WTC11 (cell line): ENCODE data around the gene CDX4.

Experiments
- ATF1 ChIP-seq: sonication (generic); formaldehyde crosslinking; IDR thresholded peaks from 2 replicates; pipeline ENCODE4 v1.8.1; 2023; ENCODE audit warnings: mild to moderate bottlenecking, moderate library complexity, missing genetic modification reagents
- E2F4 ChIP-seq: sonication (generic); formaldehyde crosslinking; IDR thresholded peaks from 2 replicates; pipeline ENCODE4 v1.8.1; 2022; ENCODE audit warnings: low read depth, mild to moderate bottlenecking, moderate library complexity, missing genetic modification reagents, borderline replicate concordance
- E2F5 ChIP-seq: sonication (generic); formaldehyde crosslinking; IDR thresholded peaks from 2 replicates; pipeline ENCODE4 v1.8.1; 2022; ENCODE audit warnings: mild to moderate bottlenecking, moderate library complexity, missing genetic modification reagents
- FOXP1 ChIP-seq: sonication (generic); formaldehyde crosslinking; IDR thresholded peaks from 2 replicates; pipeline ENCODE4 v1.8.0; 2022; ENCODE audit warnings: missing genetic modification reagents, mild to moderate bottlenecking, moderate library complexity, borderline replicate concordance
- FOXP4 ChIP-seq: sonication (generic); formaldehyde crosslinking; IDR thresholded peaks from 2 replicates; pipeline ENCODE4 v1.8.0; 2022; ENCODE audit warnings: mild to moderate bottlenecking, missing genetic modification reagents
- JUN ChIP-seq: sonication (generic); formaldehyde crosslinking; IDR thresholded peaks from 2 replicates; pipeline ENCODE4 v1.8.0; 2023; ENCODE audit warnings: mild to moderate bottlenecking, missing genetic modification reagents
- NFYB ChIP-seq: sonication (generic); formaldehyde crosslinking; conservative IDR thresholded peaks from 2 replicates; pipeline ENCODE4 v1.8.0; 2022; ENCODE audit warnings: low read depth, missing genetic modification reagents
- PREB ChIP-seq: sonication (generic); formaldehyde crosslinking; IDR thresholded peaks from 2 replicates; pipeline ENCODE4 v1.8.1; 2022; ENCODE audit warnings: mild to moderate bottlenecking, missing genetic modification reagents, moderate library complexity, borderline replicate concordance
- PRRX2 ChIP-seq: fragments of 250-450 bp; sonication (Bioruptor Pico); IDR thresholded peaks from 2 replicates; pipeline ENCODE4 v1.8.0; 2021; ENCODE audit warnings: mild to moderate bottlenecking
- ZMAT4 ChIP-seq: fragments of 250-450 bp; sonication (Bioruptor Pico); IDR thresholded peaks from 2 replicates; pipeline ENCODE4 v1.9.0; 2021; ENCODE audit warnings: mild to moderate bottlenecking
- ZNF263 ChIP-seq: sonication (generic); formaldehyde crosslinking; IDR thresholded peaks from 2 replicates; pipeline ENCODE4 v1.8.1; 2022; ENCODE audit warnings: low read depth, mild to moderate bottlenecking, moderate library complexity, missing genetic modification reagents
- ZNF423 ChIP-seq: fragments of 250-450 bp; sonication (Bioruptor Pico); IDR thresholded peaks from 2 replicates; pipeline ENCODE4 v2.1.2; 2022; ENCODE audit warnings: mild to moderate bottlenecking, moderate library complexity
- TF ChIP-seq, protein P1 (sequence below): fragments of 200-600 bp; IDR thresholded peaks from 2 replicates; pipeline ENCODE4 v1.8.0; 2022; ENCODE audit warnings: antibody characterized with exemption
- TF ChIP-seq, protein P2 (sequence below): sonication (generic); formaldehyde crosslinking; IDR thresholded peaks from 2 replicates; pipeline ENCODE4 v1.8.1; 2023; ENCODE audit warnings: mild to moderate bottlenecking, missing genetic modification reagents

DNA sequence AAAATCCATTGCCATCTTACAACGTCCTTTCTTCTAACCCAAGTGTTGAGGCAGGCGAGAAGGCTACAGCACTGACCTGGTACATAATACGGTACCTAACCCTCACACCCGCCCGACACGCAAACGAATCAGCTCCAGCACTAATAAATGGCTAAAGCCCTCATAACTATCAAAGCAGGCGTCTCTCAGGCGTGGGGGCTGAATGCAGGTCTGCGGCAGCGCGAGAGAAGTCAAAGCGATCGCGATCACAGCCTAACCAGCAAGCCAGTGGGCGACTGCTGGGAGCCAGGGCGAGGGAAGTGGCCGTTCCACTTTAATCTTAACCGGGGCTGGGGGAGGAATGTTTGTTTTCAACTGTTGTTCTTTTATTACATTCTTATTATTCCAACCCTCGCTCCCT, 1.5 kb downstream of the CDX4 start:
- TF ChIP-seq, protein P1, sequence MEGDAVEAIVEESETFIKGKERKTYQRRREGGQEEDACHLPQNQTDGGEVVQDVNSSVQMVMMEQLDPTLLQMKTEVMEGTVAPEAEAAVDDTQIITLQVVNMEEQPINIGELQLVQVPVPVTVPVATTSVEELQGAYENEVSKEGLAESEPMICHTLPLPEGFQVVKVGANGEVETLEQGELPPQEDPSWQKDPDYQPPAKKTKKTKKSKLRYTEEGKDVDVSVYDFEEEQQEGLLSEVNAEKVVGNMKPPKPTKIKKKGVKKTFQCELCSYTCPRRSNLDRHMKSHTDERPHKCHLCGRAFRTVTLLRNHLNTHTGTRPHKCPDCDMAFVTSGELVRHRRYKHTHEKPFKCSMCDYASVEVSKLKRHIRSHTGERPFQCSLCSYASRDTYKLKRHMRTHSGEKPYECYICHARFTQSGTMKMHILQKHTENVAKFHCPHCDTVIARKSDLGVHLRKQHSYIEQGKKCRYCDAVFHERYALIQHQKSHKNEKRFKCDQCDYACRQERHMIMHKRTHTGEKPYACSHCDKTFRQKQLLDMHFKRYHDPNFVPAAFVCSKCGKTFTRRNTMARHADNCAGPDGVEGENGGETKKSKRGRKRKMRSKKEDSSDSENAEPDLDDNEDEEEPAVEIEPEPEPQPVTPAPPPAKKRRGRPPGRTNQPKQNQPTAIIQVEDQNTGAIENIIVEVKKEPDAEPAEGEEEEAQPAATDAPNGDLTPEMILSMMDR, result no peak
- TF ChIP-seq, protein P2, sequence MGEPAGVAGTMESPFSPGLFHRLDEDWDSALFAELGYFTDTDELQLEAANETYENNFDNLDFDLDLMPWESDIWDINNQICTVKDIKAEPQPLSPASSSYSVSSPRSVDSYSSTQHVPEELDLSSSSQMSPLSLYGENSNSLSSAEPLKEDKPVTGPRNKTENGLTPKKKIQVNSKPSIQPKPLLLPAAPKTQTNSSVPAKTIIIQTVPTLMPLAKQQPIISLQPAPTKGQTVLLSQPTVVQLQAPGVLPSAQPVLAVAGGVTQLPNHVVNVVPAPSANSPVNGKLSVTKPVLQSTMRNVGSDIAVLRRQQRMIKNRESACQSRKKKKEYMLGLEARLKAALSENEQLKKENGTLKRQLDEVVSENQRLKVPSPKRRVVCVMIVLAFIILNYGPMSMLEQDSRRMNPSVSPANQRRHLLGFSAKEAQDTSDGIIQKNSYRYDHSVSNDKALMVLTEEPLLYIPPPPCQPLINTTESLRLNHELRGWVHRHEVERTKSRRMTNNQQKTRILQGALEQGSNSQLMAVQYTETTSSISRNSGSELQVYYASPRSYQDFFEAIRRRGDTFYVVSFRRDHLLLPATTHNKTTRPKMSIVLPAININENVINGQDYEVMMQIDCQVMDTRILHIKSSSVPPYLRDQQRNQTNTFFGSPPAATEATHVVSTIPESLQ (CRISPR knock-in tag), result no peak
- no peak for TF ChIP-seq JUN (CRISPR knock-in tag)
- no peak for TF ChIP-seq ZNF263 (CRISPR knock-in tag)
- no peak for TF ChIP-seq ZNF423
- TF ChIP-seq PREB (CRISPR knock-in tag), result no peak
- no peak for TF ChIP-seq FOXP4
- TF ChIP-seq E2F5 (CRISPR knock-in tag), result no peak
- no peak for TF ChIP-seq E2F4 (CRISPR knock-in tag)
- no peak for TF ChIP-seq FOXP1 (CRISPR knock-in tag)
- TF ChIP-seq NFYB (CRISPR knock-in tag), result no peak
- no peak for TF ChIP-seq ATF1 (CRISPR knock-in tag)
- no peak for TF ChIP-seq ZMAT4 (CRISPR knock-in tag)
- no peak for TF ChIP-seq PRRX2
